Activated CD4-positive, CD25-positive, alpha-beta regulatory T cell treated with anti-CD3 and anti-CD28 coated beads, Interleukin-2, amount 50 U/mL, for 72 hours (primary cell): ENCODE data around the gene UNC119B.
"Not testable (repeated sequence)": the region's sequence is repeated elsewhere in the genome, so short reads cannot be mapped to it uniquely, and the experiment has no call there.

Experiments used
- DNase-seq: peaks from one replicate; pipeline ENCODE4 v3.0.0; 2021

The UNC119B gene

DNA sequence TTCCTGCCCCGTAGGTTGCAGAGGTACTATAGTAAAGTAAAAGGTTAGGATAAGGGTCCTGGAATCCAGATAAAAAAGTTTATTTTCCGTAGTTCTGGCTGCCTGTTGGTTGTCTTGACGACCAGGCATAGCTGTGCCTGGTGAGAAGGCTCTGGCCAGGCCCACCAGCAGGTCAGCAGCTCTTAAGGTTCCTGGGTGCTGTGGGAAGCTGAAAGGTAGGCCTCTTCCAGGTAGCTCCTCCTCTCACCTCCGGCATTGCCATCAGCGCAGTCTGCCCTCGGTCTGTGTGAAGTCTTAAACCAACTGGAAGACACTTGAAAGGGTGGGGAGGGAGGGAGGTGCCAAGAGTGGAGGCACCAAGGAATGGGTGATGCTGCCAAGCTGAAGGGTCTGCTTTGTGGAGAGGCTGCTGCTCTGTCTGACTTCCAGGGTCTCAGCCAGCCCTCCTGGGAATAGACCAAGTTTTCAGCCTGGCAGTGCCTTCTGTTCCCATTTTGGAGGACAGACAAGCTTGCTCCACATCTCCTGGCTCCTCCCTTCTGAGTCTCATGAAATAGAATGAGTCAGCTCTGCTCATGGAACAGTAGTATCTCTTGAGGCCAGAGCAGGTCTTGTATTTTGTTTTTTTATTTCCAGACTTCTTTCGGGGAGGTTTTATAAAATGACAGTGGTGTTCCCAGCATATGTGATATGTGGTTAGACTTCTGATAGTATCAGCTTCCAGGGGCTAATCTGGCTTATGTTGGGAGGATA lies 10.2 kb downstream of the UNC119B start:
- DNase-seq = no peak

DNA sequence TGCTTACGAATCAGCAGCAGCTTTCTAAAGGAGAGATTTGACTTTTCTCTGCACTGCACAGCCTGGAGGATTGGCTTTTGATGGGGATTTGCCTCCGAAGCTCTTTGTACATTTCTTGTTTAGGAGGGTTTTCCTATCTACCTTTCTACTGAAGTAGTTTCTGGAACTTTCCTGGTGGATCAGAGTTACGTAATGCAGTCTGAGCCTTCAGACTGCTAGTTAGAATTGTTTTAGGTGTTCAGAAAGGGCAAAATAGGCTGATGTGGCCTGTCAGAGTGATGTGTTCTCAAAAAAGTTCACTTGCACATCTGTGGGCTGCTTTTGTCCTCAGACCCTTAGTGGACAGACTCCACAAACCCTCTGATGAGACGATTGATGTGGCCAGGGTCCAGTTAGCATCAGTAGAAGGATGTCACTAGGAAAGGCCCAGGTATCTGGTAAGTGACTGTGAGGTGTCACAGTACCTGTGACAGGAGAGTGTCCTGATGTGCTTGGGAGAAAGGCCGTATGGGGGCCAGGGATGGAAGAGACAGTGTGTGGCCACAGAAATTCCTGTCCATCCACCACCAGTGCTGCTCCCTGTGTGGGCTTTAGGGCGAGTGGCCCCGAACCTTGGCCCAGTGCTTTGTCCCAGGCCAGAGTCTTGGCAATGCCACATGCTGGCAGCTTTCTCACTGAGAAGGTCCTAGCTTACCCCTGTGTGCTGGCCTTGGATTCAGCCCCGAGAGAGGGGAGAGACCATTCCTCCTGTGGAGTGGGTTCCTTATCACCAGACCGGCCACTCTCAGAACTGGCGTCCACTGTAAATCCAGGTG lies 10.9 kb downstream of the UNC119B start:
- no peak for DNase-seq

DNA sequence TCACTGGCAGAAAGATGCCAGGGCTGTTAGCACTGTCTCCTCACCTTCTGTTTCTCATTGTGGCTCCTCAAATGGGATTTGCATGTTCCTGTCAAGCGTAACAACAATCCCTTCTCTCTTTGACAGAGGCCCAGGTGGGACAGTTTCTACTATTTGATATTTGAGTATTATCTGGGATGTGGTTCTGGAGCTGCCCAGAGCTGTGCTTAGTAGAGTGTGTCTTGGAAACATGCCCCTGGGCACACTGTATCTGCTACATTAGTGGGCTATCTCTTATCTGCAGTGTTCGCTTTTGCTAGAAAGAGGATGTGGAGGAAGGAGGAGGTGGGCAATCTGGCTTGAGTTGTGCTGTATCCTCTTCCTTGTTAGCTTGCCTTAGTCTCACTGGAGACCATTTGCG lies 11.6 kb downstream of the UNC119B start:
- no peak for DNase-seq

DNA sequence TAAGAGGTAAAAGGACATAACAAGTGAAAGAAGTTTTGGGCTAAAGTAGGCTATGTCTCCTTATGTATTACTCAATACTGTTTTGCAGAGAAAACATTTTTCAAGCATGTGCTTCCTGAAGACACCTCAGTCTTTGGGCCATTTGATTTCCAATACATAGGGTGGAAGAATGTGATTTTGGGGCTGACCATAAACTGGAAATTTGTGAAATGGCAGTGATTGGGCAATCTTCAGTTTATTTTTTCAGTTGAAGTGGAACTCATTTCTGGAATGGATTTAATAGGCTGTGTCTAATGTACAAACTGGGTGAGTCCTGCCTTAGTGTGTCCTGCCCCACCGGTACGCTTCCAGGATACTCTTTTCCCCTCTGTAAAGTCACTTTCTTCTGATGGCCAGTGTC lies 12.5 kb downstream of the UNC119B start:
- no peak for DNase-seq

DNA sequence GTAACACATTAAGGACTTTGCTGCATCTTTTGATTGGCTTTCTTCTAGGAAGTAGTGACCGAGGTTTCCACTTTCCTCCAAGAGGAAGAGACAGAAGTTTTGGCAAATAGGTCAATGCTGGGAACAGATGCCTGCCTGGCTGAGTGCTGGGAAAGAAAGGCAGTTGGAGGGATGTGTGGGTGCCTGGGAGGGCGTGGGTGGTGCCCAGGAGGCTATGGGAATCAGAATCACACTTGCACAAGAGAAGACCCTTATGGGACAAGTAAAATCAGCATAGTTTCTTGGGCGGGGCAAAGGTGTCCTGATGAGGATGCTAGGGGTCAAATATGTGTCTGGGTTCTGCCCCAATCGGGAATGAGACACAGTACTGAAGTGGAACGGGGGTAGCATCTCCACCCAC lies 14.5 kb downstream of the UNC119B start:
- no peak for DNase-seq

DNA sequence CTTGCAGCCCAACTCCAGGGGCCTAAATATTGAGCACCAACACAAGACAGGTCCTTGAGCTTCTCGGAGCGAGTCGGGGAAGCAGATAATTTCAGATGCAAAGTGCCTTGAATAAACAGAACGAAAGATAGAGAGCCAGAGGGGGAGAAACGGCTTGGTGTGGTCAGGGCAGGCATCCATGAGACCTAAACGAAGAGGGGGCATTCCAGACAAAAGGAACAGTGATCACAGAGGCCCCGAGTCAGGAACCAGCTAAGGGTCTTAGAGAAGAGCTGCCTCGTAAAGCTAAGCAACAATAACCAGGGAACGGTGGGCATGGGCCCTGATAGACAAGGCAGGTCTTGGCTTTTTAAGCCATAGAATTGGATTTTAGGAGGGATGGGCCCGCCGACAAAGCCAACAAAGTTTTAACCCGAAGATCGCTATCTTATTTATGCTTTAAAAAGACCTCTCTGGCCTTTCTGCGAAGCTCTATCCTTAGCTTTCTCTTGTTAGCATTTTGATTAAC lies 14.9 kb downstream of the UNC119B start:
- DNase-seq = no peak

DNA sequence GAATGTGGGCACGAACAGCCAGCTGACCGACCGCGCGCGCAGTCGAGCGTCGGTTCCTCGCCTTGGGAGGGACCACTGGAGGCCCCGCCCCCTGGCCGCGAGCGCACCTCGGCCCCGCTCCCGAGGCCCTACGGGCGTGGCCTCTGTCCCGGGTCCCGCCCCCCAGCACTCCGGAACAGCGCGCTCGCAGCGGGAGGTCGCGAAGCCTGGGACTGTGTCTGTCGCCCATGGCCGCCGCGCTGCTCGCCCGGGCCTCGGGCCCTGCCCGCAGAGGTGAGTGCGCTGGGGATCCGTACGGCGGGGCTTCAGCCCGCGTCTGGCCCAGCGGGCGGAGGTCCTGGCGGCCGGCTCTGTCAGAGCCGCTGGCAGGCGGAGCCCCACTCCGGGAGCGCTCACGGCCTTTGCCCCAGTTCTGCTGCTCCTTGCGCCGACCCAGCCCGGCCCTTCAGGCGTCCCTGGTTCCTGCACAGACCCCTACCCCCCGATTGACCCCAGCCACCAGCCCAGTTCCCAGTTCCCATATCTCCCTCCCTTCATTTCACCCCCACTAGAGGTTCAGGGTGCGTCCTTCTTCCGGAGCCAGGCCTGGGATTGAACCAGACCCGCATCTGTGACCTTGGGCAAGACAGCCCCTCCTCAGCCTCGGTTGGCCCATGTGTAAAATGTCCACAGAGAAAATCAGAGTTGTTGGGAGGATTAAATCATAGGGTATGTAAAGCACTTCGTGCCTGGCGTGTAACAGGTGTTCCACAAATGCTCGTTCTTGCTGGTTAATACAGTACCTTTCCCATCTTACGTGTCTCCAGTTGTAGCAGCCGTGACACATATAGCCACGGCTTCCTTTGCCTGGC lies 15.6 kb downstream of the UNC119B start, which contains the start of gene ACADS:
ACADS (plus strand) TSS at position 168 of the 851 bp plus-strand sequence; CDS start at position 228, 60 bp downstream.
- DNase-seq = peak; percentile 95

DNA sequence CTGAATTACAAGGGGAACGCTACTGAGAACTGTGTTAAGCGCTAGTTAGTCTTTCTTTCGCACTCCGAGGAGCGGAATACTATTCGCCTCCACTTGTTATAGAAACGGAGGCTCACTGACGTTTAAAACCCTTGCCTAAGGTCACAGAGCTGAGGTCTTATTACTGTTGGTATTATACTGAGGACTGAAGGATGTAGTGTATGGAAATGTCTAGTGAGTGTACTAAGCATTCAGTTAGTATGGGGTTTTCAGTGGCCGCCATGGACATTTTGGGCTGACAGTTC lies 16.2 kb downstream of the UNC119B start:
- DNase-seq = no peak

DNA sequence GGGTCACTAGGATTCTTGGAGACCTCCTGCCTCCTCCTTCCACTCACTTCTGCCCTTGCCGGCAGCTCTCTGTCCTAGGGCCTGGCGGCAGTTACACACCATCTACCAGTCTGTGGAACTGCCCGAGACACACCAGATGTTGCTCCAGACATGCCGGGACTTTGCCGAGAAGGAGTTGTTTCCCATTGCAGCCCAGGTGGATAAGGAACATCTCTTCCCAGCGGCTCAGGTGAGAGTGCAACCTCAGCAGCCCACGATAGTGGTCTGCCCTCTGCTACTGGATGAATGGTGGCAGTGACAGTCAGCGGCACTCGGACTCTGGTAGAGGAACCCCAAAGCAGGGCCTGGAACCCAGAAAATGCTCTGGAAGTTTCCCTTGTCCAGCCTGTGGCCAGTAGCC lies 16.7 kb downstream of the UNC119B start:
- no peak for DNase-seq

DNA sequence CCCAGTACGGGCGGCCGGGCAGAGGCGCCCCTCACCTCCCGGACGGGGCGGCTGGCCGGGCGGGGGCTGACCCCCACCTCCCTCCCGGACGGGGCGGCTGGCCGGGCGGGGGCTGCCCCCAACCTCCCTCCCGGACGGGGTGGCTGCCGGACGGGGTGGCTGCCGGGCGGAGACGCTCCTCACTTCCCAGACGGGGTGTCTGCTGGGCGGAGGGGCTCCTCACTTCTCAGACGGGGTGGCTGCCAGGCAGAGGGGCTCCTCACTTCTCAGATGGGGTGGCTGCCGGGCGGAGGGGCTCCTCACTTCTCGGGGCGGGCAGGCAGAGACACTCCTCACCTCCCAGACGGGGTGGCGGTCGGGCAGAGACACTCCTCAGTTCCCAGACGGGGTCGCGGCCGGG lies 21.9 kb downstream of the UNC119B start:
- not testable (repeated sequence) for DNase-seq

DNA sequence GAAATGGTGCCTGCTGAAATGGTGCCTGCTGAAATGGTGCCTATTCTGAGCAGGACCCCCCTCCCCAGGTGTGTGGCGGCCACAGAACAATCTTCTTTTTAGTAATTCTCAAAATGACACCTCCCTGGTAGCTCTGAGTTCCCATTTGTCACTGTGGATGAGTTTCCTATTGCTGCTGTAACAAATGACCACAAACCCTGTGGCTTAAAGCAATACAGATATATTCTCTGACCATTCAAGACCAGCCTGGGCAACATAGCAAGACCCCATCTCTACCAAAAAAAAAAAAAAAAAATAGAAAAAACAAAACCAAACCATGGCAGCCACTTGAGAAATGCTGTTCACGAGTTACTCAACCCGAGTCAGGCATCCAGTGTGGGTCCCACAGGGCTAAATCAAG lies 23.3 kb downstream of the UNC119B start:
- DNase-seq = no peak

DNA sequence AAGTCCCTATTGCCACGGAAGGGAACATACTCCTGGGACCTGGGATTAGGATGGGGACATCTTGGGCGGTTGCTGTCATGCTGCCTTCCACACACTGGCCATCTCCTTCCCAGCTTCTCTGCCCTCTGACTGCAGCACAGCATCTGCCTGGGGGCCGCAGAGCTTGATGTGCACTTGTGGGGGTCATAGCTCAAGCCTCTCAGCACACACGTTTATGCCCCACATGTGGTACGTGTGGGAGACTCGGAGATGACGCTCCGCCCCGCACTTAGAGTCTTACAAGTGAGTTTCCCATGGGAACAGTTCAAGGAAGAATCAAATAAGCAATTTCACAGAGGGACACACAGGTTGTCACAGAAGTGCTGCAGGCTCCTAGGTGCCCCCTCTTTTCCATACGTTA lies 24.0 kb downstream of the UNC119B start:
- no peak for DNase-seq

DNA sequence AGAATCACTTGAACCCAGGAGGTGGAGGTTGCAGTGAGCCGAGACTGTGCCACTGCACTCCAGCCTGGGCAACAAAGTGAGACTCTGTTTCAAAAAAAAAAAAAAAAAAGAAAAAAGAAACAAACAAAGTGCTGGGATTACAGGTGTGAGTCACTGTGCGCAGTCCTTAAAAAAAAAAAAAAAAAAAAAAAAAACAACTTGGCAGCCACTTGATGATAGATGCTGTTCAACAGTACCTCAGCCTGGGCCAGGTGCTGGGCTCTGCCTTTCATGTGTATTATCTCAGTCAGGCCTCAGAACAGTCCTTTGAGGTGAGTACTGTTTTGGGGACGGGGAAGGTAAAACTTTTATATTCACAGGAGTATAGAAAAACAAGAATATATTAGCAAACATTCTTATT lies 24.9 kb downstream of the UNC119B start:
- DNase-seq = no peak

DNA sequence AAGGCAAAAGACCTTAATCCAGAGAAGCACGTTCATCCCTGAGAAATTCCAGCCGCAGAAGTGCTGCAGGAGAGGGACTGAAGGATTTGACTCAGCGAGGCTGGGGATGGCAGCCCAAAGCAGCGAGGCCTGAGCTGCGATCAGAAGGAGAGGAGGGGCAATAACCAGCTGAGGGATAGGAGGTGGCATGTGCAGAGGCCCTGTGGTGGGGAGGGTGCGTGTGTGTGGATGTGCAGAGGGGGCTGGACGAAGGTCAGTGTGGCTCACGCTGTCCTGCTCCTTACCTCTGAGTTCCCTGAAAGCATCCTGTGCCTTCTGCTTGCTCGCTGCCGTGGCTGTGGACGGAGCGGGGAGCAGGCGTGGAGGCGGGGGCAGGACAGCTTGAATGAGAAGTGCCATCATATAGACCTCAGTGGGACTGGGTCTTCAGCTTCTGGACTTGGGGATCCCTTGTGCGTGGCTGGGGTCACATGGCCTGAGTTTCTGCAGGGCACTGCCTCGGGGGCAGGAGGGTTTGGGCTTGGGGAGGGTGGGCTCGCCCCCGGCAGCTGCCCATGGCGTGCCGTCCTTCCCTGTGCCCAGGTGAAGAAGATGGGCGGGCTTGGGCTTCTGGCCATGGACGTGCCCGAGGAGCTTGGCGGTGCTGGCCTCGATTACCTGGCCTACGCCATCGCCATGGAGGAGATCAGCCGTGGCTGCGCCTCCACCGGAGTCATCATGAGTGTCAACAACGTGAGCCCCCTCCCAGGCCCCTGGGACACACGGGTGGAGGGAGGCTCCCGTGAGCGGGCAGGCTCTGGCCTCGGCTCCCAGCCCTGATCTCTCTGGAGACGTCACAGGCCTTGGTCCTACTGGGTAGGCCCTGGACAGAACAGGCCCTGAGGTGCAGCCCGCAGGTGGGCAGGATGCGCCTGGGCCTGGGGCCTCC lies 26.4 kb downstream of the UNC119B start:
- no peak for DNase-seq

DNA sequence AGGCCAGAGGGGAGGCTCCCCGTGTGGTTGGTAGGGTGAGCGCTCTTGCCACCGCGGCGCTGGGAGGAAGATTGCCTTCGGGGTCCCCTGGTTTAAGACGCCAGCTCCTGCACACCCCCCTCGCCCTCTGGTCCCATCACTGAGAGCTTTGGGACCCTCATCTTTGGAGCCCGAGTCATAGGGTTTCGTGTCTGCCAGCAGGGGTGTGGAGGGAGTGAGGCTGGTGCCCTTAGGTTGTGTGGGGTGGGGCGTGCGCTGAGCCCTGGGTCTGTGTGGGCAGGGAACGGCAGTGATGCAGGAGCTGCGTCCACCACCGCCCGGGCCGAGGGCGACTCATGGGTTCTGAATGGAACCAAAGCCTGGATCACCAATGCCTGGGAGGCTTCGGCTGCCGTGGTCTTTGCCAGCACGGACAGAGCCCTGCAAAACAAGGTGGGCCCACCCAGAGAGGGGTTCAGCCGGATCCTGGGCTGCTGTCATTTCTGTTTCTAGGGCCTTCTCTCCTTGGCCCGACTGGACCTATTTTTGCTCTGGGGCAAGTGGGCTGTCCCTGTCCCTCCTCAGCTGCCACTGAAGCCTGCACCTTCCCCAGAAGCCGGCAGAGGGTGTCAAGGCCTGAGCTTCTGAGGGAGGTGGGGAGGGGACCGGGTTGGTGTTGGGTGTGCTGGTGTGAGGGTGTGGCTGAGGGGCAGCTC lies 27.4 kb downstream of the UNC119B start:
- no peak for DNase-seq

DNA sequence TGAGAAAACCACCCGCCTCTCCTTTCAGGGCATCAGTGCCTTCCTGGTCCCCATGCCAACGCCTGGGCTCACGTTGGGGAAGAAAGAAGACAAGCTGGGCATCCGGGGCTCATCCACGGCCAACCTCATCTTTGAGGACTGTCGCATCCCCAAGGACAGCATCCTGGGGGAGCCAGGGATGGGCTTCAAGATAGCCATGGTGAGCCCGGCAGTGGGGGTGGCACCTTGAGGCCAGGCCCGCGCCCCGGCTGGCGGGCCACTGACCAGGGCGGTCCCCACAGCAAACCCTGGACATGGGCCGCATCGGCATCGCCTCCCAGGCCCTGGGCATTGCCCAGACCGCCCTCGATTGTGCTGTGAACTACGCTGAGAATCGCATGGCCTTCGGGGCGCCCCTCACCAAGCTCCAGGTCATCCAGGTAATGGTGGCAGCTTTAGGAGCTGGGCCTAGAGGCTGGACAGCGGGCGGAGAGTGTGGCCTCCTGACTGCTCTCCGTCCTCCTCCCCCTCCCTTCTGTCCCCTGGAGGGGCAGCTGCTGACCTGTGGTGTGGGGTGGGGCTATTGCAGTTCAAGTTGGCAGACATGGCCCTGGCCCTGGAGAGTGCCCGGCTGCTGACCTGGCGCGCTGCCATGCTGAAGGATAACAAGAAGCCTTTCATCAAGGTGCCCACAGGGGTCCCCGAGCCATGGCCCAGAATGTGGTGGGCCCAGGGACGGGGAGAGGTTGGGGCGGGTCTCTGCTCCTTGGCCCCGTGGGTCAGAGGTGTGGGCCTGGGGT lies 28.2 kb downstream of the UNC119B start:
- no peak for DNase-seq

DNA sequence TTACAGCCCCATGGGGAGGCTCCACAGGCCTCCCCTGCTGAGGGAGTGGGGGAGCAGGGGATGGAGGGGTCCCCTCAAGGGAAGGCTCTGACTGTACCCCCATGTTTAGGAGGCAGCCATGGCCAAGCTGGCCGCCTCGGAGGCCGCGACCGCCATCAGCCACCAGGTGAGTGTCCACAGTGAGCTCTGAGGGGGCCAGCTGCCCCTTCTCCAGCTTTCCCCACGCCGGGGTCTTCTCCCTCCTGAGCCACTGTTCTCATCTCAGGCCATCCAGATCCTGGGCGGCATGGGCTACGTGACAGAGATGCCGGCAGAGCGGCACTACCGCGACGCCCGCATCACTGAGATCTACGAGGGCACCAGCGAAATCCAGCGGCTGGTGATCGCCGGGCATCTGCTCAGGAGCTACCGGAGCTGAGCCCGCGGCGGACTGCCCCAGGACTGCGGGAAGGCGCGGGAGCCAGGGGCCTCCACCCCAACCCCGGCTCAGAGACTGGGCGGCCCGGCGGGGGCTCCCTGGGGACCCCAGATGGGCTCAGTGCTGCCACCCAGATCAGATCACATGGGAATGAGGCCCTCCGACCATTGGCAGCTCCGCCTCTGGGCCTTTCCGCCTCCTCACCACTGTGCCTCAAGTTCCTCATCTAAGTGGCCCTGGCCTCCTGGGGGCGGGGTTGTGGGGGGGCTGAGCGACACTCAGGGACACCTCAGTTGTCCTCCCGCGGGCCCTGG lies 28.9 kb downstream of the UNC119B start:
- DNase-seq = no peak

DNA sequence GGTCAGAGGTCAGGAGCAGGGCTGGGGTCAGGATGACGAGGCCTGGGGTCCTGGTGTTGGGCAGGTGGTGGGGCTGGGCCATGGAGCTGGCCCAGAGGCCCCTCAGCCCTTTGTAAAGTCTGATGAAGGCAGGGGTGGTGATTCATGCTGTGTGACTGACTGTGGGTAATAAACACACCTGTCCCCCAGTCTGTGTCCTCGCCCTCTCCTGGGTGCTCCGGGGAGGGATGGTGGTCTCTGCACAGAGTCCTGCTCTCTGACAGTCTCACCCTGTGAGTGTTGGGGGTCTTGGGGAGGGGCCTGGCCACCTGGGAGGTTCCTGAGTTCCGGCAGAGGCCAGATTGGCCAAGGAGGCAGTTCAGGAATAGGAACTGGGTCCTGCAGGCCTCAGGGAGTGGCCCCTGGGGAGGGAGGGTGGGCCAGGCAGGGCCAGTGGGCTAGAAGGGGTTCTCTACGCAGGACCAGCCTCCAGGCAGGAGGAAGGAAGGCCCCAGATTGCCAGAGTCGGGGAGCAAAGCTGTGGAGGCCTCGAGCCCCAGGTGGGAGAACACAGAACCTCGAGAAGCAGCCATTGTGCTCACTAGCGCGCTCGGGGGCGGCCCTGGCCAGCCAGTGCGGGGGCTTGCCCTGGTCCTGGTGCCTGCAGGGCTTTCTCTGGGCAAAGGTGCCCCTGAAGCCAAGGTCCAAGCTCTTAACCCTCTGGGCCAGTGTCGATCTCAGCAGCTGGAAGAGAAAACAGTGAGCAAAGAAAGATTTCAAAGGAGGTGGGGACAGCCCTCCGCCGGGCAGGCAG lies 29.8 kb downstream of the UNC119B start:
- no peak for DNase-seq

DNA sequence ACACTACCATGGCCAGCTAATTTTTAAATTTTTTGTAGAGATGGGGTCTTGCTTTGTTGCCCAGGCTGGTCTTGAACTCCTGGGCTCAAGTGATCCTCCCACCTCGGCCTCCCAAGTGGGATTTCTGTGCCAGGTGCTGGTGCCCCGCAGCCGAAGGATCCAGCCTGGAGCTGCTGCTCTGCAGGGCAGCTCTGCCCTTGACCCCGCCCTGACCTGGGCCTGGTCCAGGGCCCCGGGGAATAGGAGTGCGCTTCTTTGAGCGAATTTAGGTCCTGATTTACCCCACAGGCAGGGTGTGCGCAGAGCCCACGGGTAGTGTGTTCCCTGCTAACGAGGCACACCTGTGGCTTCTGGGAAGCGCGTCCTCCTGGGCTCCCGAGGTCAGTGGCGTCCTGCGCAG lies 30.6 kb downstream of the UNC119B start:
- DNase-seq = no peak
